ENCODE data around the gene CLASP1. TPM values are rescaled to one million over a fixed set of nuclear protein-coding genes. Genes with fewer than 3 reads are reported as not detected.

The CLASP1 gene
- total and polyA plus RNA-seq, 2 experiments from 2014 or later: 20.1 to 45.9 TPM

- no peak for TF ChIP-seq EZH2phosphoT487 (IDR thresholded peaks at IDR 0.05; ENCODE audit: low read depth, severe bottlenecking, unreplicated experiment)
- TF ChIP-seq CTCF (IDR thresholded peaks at IDR 0.05; ENCODE audit: poor library complexity): no peak
- no peak for TF ChIP-seq EZH2 (IDR thresholded peaks at IDR 0.05; ENCODE audit: borderline replicate concordance)
- no peak overlapping the region for H2AFZ ChIP-seq
- no peaks in the 10 kb centered on the region for H3K36me3 ChIP-seq (replicated peaks; ENCODE audit: insufficient read depth, low read depth)
- H3K4me2 ChIP-seq: no peak overlapping the region
- H3K9me3 ChIP-seq (ENCODE audit: low read depth): no peaks in the 10 kb centered on the region
- H3K4me3 ChIP-seq: no peak overlapping the region
- no peak for DNase-seq (ENCODE audit: low spot score)
- no peaks in the 10 kb centered on the region for H3K4me1 ChIP-seq (ENCODE audit: insufficient read depth)
- H3K27me3 ChIP-seq: no peaks in the 10 kb centered on the region
- H3K27ac ChIP-seq: no peak overlapping the region
- 78% methylated on average over 14 of the region's 14 CpGs for WGBS (ENCODE audit: low lambda C conversion rate, missing lambda C conversion rate)
- H3K79me2 ChIP-seq: no peaks in the 10 kb centered on the region
- H4K20me1 ChIP-seq (ENCODE audit: insufficient read depth, poor library complexity, severe bottlenecking): no peaks in the 10 kb centered on the region
- no peaks in the 10 kb centered on the region for H3K9me2 ChIP-seq (replicated peaks; ENCODE audit: insufficient read depth)
Observed at GRCh38 chr2:121293450-121294325, 355.6 kb downstream of the CLASP1 start.

- no peaks in the 10 kb centered on the region for H3K9me3 ChIP-seq (ENCODE audit: low read depth)
- 97% methylated on average over 5 of the region's 5 CpGs for WGBS (ENCODE audit: low lambda C conversion rate, missing lambda C conversion rate)
Observed at GRCh38 chr2:121291251-121291580, 358.0 kb downstream of the CLASP1 start.

GRCh38 chr2:121289271-121289670 is 360.0 kb downstream of the CLASP1 start:
- H2AFZ ChIP-seq: no peak overlapping the region
- peaks cover 11% of the 10 kb centered on the region for H3K27me3 ChIP-seq
- no peaks in the 10 kb centered on the region for H3K9me3 ChIP-seq (ENCODE audit: low read depth)
- no peak overlapping the region for H3K4me2 ChIP-seq
- no peak overlapping the region for H3K4me3 ChIP-seq
- H3K27ac ChIP-seq: no peak overlapping the region
- no peaks in the 10 kb centered on the region for H3K36me3 ChIP-seq (replicated peaks; ENCODE audit: insufficient read depth, low read depth)
- H4K20me1 ChIP-seq (ENCODE audit: insufficient read depth, poor library complexity, severe bottlenecking): no peaks in the 10 kb centered on the region
- no peak for DNase-seq (ENCODE audit: low spot score)
- TF ChIP-seq EZH2 (IDR thresholded peaks at IDR 0.05; ENCODE audit: borderline replicate concordance) (no peak), EZH2phosphoT487 (IDR thresholded peaks at IDR 0.05; ENCODE audit: low read depth, severe bottlenecking, unreplicated experiment) (no peak), CTCF (IDR thresholded peaks at IDR 0.05; ENCODE audit: poor library complexity) (no peak)
- 89% methylated on average over 5 of the region's 5 CpGs for WGBS (ENCODE audit: low lambda C conversion rate, missing lambda C conversion rate)
- H3K9me2 ChIP-seq (replicated peaks; ENCODE audit: insufficient read depth): no peaks in the 10 kb centered on the region
- no peaks in the 10 kb centered on the region for H3K79me2 ChIP-seq
- H3K4me1 ChIP-seq (ENCODE audit: insufficient read depth): peaks cover 6% of the 10 kb centered on the region

More at GRCh38 chr2:121291251-121291580, 358.0 kb downstream of the CLASP1 start:
- H3K4me1 ChIP-seq (ENCODE audit: insufficient read depth): no peaks in the 10 kb centered on the region
- H3K27ac ChIP-seq: no peak overlapping the region
- no peaks in the 10 kb centered on the region for H3K36me3 ChIP-seq (replicated peaks; ENCODE audit: insufficient read depth, low read depth)
- no peaks in the 10 kb centered on the region for H3K27me3 ChIP-seq
- no peak overlapping the region for H3K4me3 ChIP-seq
- no peaks in the 10 kb centered on the region for H4K20me1 ChIP-seq (ENCODE audit: insufficient read depth, poor library complexity, severe bottlenecking)
- no peaks in the 10 kb centered on the region for H3K79me2 ChIP-seq
- TF ChIP-seq EZH2 (IDR thresholded peaks at IDR 0.05; ENCODE audit: borderline replicate concordance): no peak
- H2AFZ ChIP-seq: no peak overlapping the region
- H3K9me2 ChIP-seq (replicated peaks; ENCODE audit: insufficient read depth): no peaks in the 10 kb centered on the region
- no peak overlapping the region for H3K4me2 ChIP-seq
- DNase-seq (ENCODE audit: low spot score): no peak

- H3K36me3 ChIP-seq (replicated peaks; ENCODE audit: insufficient read depth, low read depth): no peaks in the 10 kb centered on the region
- no peaks in the 10 kb centered on the region for H3K9me2 ChIP-seq (replicated peaks; ENCODE audit: insufficient read depth)
- DNase-seq (ENCODE audit: low spot score): no peak
- no peak overlapping the region for H3K4me2 ChIP-seq
- H3K4me1 ChIP-seq (ENCODE audit: insufficient read depth): peaks cover 7% of the 10 kb centered on the region
- H2AFZ ChIP-seq: no peak overlapping the region
- no peaks in the 10 kb centered on the region for H3K79me2 ChIP-seq
- 83% methylated on average over 12 of the region's 12 CpGs for WGBS (ENCODE audit: low lambda C conversion rate, missing lambda C conversion rate)
- no peak overlapping the region for H3K4me3 ChIP-seq
- no peaks in the 10 kb centered on the region for H4K20me1 ChIP-seq (ENCODE audit: insufficient read depth, poor library complexity, severe bottlenecking)
- no peak overlapping the region for H3K27ac ChIP-seq
- no peaks in the 10 kb centered on the region for H3K9me3 ChIP-seq (ENCODE audit: low read depth)
- TF ChIP-seq EZH2phosphoT487 (IDR thresholded peaks at IDR 0.05; ENCODE audit: low read depth, severe bottlenecking, unreplicated experiment) (no peak), CTCF (IDR thresholded peaks at IDR 0.05; ENCODE audit: poor library complexity) (no peak), EZH2 (IDR thresholded peaks at IDR 0.05; ENCODE audit: borderline replicate concordance) (no peak)
- peaks cover 17% of the 10 kb centered on the region for H3K27me3 ChIP-seq
Observed at GRCh38 chr2:121288454-121289231, 360.6 kb downstream of the CLASP1 start.

Measured in hepatocyte (in vitro differentiated cells).